GM10847 (cell line): Measurements from ENCODE around the gene TMEM139.

ENCODE experiments used
- POLR2A ChIP-seq: IDR thresholded peaks from 2 replicates; pipeline ENCODE4 v1.6.1; 2011; ENCODE audit not compliant: insufficient read length; ENCODE audit errors: extremely low read depth

TMEM139 gene

GRCh38 chr7:143280160-143280559, 4.6 kb upstream of the TMEM139 start:
- no peak for TF ChIP-seq POLR2A

- no peak for TF ChIP-seq POLR2A
Observed at GRCh38 chr7:143280566-143280965, 4.2 kb upstream of the TMEM139 start.

- TF ChIP-seq POLR2A = no peak
Observed at GRCh38 chr7:143281529-143281928, 3.2 kb upstream of the TMEM139 start.

GRCh38 chr7:143282124-143282523, 2.6 kb upstream of the TMEM139 start:
- TF ChIP-seq POLR2A = no peak

- TF ChIP-seq POLR2A = no peak
Observed at GRCh38 chr7:143283381-143283780, 1.4 kb upstream of the TMEM139 start.

GRCh38 chr7:143285470-143285778, 666 bp downstream of the TMEM139 start:
- no peak for TF ChIP-seq POLR2A

GRCh38 chr7:143285806-143286521, 1.2 kb downstream of the TMEM139 start:
- no peak for TF ChIP-seq POLR2A

GRCh38 chr7:143286522-143286890, 1.7 kb downstream of the TMEM139 start:
- no peak for TF ChIP-seq POLR2A

- TF ChIP-seq POLR2A = no peak
Observed at GRCh38 chr7:143287339-143287934, 2.7 kb downstream of the TMEM139 start.

GRCh38 chr7:143287935-143288826, 3.4 kb downstream of the TMEM139 start, which contains the start of gene CASP2:
Gene CASP2, plus strand, starts transcription at chr7:143288351. Its CDS starts 105 bp downstream, at chr7:143288456.
- TF ChIP-seq POLR2A = peak; percentile 67

GRCh38 chr7:143288836-143289235, 4.1 kb downstream of the TMEM139 start:
- no peak for TF ChIP-seq POLR2A

GRCh38 chr7:143289421-143289820, 4.7 kb downstream of the TMEM139 start:
- no peak for TF ChIP-seq POLR2A

GRCh38 chr7:143290293-143290692, 5.5 kb downstream of the TMEM139 start:
- no peak for TF ChIP-seq POLR2A

- TF ChIP-seq POLR2A = no peak
Observed at GRCh38 chr7:143292876-143293275, 8.1 kb downstream of the TMEM139 start.

GRCh38 chr7:143295870-143296269, 11.1 kb downstream of the TMEM139 start:
- TF ChIP-seq POLR2A = no peak

- no peak for TF ChIP-seq POLR2A
Observed at GRCh38 chr7:143296686-143297085, 11.9 kb downstream of the TMEM139 start.
